Stimulated activated naive CD8-positive, alpha-beta T cell treated with anti-CD3 and anti-CD28 coated beads, Interleukin-15, Interleukin-2, amounts not matched to agents 100 ng/mL and 50 ng/mL, for 24 hours (primary cell): Measurements from ENCODE around the gene PCCA.
"Not testable (repeated sequence)": the region's sequence is repeated elsewhere in the genome, so short reads cannot be mapped to it uniquely, and the experiment has no call there.

Experiments
- H3K27ac Mint-ChIP-seq: one replicate; pipeline ENCODE4 v1.8.0; 2021; ENCODE audit warnings: mild to moderate bottlenecking, mixed read lengths
- H3K27me3 Mint-ChIP-seq: one replicate; pipeline ENCODE4 v1.8.0; 2021; ENCODE audit warnings: mixed read lengths
- H3K36me3 Mint-ChIP-seq: one replicate; pipeline ENCODE4 v1.8.0; 2021; ENCODE audit warnings: low read depth, mixed read lengths
- H3K4me1 Mint-ChIP-seq: one replicate; pipeline ENCODE4 v1.8.0; 2021; ENCODE audit warnings: low read depth, mixed read lengths
- H3K4me3 Mint-ChIP-seq: one replicate; pipeline ENCODE4 v1.8.0; 2021; ENCODE audit warnings: mild to moderate bottlenecking, mixed read lengths
- H3K9me3 Mint-ChIP-seq: one replicate; pipeline ENCODE4 v1.8.0; 2021; ENCODE audit warnings: mixed read lengths

The PCCA gene

DNA sequence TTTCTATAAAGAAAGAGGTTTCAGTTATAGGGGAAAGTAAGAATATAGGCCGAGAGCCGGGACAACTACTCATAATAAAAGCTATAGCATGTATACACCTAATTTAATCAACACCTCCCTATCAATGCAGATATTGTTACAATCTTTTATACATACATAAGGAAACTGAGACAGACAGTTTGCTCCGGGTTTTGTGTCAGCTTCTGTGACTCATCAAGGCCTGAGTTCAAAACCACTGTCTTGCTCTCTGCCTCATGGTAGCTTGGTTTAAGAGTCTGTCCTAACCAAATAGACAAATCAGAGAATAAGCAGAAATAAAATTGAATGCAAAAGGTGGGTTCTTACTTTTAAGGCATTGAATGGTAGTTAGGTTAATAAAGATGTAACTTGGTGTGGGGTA is 276.8 kb downstream of the PCCA start:
- H3K27ac Mint-ChIP-seq: no peak overlapping the region
- no peak overlapping the region for H3K4me3 Mint-ChIP-seq
- no peaks in the 10 kb centered on the region for H3K4me1 Mint-ChIP-seq
- no peaks in the 10 kb centered on the region for H3K27me3 Mint-ChIP-seq
- no peaks in the 10 kb centered on the region for H3K9me3 Mint-ChIP-seq
- peaks cover 16% of the 10 kb centered on the region for H3K36me3 Mint-ChIP-seq

DNA sequence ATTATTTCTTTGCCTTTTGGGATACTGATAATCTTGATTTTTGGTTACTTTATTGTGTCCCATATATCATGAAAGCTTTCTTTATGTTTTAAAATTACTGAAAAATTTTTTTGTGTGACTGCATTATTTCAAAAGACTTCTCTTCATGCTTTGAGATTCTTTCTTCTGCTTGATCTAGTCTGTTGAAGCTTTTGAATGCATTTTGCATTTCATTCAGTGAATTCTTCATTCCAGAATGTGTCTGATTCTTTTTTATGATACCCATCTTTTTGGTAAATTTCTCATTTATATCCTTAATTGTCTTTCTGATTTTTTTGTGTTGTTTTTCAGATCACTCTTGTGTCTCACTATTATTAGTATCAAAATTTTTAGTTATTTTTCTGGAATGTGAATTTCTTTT is 289.6 kb downstream of the PCCA start:
- Mint-ChIP-seq H3K27me3 (no peaks in the 10 kb centered on the region), H3K4me1 (no peaks in the 10 kb centered on the region), H3K36me3 (peaks cover 39% of the 10 kb centered on the region), H3K27ac (no peak overlapping the region), H3K9me3 (peaks cover 24% of the 10 kb centered on the region), H3K4me3 (no peak overlapping the region)

DNA sequence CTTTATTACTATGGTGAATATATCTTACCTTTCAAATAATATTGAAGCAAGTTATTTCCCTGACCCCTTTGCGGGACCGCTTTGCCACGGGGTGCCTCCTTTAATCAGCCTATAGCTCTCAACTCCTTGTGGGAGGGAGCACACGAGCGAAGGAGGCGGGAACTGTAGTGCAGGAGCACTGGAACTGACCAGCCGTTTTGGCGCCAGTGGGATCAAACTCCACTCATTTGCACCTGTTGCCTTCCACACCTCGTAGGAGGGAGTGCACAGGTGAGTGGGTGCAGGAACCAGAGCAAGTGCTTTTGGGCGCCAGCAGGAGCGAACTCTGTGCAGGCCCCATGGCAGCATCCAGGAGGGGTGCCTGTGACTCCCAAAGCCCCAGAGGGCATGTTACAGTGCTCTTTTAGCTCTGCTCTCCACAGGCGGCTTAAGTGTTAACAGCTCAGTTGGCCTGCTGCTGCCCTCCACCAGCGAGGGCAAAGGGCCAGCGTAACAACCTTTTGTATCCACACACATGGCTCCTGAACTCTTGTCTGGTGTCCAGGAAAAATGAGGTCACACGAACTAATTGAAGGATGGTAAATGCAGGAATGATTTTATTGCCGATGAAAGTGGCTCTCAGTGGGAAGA is 292.8 kb downstream of the PCCA start:
- peaks cover 27% of the 10 kb centered on the region for H3K36me3 Mint-ChIP-seq
- no peaks in the 10 kb centered on the region for H3K4me1 Mint-ChIP-seq
- H3K4me3 Mint-ChIP-seq: no peak overlapping the region
- peaks cover 17% of the 10 kb centered on the region for H3K9me3 Mint-ChIP-seq
- no peak overlapping the region for H3K27ac Mint-ChIP-seq
- H3K27me3 Mint-ChIP-seq: no peaks in the 10 kb centered on the region

DNA sequence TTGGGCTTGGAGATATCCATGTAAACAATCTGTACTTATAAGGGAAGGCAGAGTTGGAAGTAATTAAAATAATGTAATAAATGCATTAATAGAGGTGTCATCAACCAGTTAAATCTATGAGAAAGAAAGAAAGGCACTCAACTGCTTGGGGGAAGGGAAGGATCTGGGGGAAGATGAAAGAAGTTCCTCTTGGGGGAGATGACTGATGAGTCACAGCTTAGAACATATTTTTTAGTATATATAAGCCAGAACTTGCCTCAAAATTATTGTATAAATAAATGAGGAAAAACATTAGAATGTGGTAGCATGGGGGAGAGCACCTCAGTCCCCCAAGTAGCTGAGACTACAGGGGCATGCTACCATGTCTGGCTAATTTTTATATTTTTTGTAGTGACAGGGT is 293.9 kb downstream of the PCCA start:
- no peak overlapping the region for H3K27ac Mint-ChIP-seq
- H3K4me3 Mint-ChIP-seq: no peak overlapping the region
- H3K27me3 Mint-ChIP-seq: no peaks in the 10 kb centered on the region
- H3K9me3 Mint-ChIP-seq: peaks cover 16% of the 10 kb centered on the region
- H3K4me1 Mint-ChIP-seq: no peaks in the 10 kb centered on the region
- peaks cover 20% of the 10 kb centered on the region for H3K36me3 Mint-ChIP-seq

DNA sequence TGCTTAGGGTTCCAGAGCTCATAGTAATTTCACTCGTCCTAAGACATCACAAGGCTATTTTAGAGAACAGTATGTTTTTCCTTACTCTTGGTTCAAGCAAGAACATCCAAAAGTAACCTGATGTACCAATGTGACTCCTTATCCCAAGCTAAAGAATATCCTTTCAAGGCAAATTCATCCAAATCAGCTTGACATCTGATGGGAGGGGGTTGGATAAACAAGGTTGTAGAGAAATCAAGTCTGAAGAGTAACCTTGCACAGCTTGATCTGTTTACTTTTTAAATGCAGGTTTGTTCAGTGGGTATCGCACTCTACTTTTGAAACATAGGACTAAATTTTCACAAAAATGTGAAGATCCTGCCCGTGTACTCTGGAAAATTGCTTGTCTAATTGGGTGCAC is 298.5 kb downstream of the PCCA start:
- Mint-ChIP-seq H3K36me3 (peaks cover 4% of the 10 kb centered on the region), H3K9me3 (no peaks in the 10 kb centered on the region)

DNA sequence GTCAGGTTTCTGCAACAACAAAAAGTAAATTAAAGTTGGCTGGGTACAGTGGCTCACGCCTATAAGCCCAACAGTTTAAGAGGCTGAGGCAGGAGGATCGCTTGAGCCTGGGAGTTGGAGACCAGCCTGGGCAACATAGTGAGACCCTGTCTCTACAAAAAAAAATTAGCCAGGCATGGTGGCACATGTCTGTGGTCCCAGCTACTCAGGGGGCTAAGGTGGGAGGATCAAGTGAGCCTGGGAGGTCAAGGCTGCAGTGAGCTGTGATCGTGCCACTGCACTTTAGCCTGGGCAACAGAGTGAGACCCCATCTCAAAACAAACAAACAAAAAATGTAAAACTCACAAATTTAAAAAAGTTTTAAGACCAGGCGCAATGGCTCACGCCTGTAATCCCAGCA is 299.3 kb downstream of the PCCA start:
- not testable (repeated sequence) for H3K9me3 Mint-ChIP-seq
- H3K4me1 Mint-ChIP-seq: peaks cover 13% of the 10 kb centered on the region

More for the DNA sequence above, 298.5 kb downstream of the PCCA start:
- Mint-ChIP-seq H3K4me3 (no peak overlapping the region), H3K4me1 (peaks cover 6% of the 10 kb centered on the region), H3K27me3 (no peaks in the 10 kb centered on the region), H3K27ac (no peak overlapping the region)

DNA sequence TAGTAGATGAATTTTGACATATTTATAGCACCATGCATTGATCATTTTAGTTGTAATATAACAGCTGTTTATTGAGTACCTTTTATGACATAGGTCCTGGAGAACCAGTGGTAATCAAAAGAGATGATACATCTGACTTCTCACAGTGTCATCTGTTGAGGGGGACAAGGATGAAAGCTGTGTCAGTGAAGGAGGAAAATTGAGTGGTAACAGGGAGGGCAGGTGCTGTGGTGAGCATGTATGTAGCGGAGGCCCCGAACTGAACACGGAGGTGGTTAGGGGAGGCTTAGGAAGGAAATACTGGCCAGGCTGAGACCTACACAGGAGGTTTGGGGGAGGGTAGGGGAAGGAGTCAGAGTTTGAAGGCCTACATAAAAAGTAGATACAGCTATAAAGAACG is 300.0 kb downstream of the PCCA start:
- peaks cover 4% of the 10 kb centered on the region for H3K36me3 Mint-ChIP-seq
- no peak overlapping the region for H3K27ac Mint-ChIP-seq
- no peak overlapping the region for H3K4me3 Mint-ChIP-seq
- H3K4me1 Mint-ChIP-seq: peaks cover 21% of the 10 kb centered on the region
- H3K27me3 Mint-ChIP-seq: no peaks in the 10 kb centered on the region
- no peaks in the 10 kb centered on the region for H3K9me3 Mint-ChIP-seq

More for the DNA sequence above, 299.3 kb downstream of the PCCA start:
- not testable (repeated sequence) for H3K36me3 Mint-ChIP-seq, H3K4me3 Mint-ChIP-seq, H3K27me3 Mint-ChIP-seq, H3K27ac Mint-ChIP-seq

DNA sequence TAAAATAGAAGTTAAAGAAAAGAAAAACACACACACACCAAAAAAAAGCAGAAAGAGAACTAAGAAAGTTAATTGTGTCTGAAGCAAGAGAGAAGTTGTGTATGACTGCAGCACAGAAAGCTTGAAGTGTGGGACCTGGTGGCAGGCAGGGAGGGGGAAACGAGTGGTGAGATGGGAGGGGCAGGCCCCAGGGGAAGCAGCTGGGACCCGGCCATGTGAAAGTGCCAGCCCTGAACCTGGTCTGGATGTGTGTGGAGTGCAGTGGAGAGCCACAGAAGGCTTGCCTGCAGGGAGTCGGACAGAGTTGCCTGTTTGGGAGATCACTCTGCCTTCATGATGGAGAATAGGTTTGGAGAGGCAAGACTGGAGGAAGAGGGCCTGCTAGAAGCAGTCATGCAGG is 300.7 kb downstream of the PCCA start:
- Mint-ChIP-seq H3K27me3 (no peaks in the 10 kb centered on the region), H3K4me3 (no peak overlapping the region), H3K4me1 (peaks cover 27% of the 10 kb centered on the region), H3K9me3 (no peaks in the 10 kb centered on the region), H3K36me3 (peaks cover 4% of the 10 kb centered on the region), H3K27ac (no peak overlapping the region)

DNA sequence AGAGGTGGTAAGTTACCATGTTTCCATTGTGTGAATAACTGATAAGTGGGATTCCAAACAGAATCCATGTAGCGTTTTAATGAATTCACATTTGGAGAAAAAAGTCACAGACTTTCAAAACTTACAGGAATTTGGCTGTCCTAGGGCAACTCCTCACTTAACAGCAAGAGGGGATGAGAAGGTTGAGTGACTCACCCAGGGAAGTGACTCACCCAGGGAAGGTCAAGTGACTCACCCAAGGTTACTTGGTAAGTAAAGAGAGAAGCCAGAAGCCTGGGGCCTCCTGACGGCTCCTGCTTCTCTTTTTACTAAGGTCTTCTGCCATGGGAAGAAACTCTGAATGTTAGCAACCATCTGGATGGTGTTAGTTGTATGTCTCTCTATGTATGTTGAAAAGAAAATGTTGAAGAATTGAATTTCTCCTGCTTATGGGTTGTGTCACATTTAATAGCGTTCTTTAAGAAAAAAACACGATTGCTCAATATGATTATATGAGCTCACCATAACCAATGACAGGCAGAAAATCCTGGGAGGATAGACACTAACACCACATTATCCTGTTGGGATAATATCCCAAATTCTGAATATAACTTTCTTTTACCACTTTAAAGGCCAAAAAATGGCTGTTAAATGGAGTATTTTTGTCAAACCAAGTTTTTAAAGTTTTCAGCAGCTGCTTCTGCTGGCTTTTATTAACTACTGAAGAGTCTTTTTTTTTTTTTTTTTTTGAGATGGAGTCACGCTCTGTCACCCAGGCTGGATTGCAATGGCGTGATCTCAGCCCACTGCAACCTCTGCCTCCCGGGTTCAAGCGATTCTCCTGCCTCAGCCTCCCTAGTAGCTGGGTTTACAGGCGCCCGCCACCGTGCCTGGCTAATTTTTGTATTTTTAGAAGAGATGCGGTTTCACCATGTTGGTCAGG is 304.1 kb downstream of the PCCA start:
- Mint-ChIP-seq H3K36me3 (no peaks in the 10 kb centered on the region), H3K4me3 (no peak overlapping the region), H3K4me1 (peaks cover 30% of the 10 kb centered on the region), H3K27ac (no peak overlapping the region), H3K27me3 (no peaks in the 10 kb centered on the region), H3K9me3 (no peaks in the 10 kb centered on the region)

DNA sequence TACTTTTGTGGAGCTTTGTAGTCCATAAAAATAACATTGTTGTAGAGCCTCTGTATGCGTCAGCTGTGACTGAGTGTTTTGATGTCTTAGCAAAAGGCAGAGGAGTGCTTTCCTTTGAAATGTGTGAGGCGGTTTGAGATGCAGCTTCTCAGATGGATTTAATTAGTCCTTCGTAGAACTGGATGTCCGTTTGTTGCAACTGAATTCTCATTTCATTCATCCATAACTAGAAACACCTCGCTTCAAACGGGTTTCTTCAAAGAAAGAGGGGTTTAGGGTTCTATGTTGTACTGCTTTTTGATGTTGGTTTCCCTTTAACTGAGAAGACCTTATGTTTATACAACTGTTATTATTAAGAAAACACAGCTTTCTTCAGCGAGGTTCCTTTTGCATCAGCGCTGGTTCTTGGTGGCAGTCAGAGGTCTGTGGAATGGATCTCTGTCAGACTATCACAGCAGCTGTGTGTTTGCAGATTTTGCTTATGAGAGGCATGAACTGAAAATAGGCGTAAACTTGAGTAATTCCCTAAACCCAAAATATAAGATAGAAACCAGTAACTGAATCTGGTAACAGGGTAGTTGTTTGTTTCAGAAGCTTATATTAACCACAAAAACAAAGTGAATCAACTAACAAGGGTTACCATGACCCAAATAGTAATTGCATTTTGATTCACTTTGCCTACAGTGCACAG is 305.3 kb downstream of the PCCA start:
- H3K4me3 Mint-ChIP-seq: no peak overlapping the region
- no peaks in the 10 kb centered on the region for H3K27me3 Mint-ChIP-seq
- no peak overlapping the region for H3K27ac Mint-ChIP-seq
- H3K36me3 Mint-ChIP-seq: no peaks in the 10 kb centered on the region
- peaks cover 30% of the 10 kb centered on the region for H3K4me1 Mint-ChIP-seq
- H3K9me3 Mint-ChIP-seq: no peaks in the 10 kb centered on the region

DNA sequence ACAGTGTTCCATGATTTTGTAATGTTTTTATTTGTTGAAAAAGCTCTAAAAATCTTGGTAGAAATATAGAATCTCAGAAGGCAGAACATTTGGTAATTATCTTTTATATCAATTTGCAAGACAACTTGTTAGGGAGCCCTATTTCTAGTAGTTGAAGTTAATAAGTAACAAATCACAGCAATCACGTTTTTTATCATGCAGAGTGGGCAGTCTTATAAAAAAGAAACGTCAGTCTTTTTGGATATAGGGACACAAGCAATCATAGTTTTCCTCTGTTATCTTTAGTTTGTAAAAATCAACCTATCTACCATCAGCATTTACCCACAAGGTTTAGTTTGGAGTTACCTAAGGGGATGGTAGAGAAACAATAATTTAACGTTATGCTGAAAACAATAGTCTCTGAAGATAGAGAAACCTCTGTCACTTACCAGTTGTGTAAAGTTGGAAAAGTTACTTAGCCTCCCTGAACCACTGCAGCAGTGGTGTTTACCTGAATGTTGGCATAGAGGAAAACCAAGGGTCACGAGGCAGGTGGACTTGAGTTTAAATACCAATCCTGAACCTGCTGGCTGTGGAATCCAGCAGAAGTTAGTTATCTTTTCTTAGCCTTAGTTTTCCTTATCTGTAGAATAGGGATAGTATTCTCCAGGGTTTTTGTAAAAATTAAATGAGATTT is 306.9 kb downstream of the PCCA start:
- H3K27ac Mint-ChIP-seq: no peak overlapping the region
- no peaks in the 10 kb centered on the region for H3K9me3 Mint-ChIP-seq
- H3K4me1 Mint-ChIP-seq: peaks cover 30% of the 10 kb centered on the region
- no peaks in the 10 kb centered on the region for H3K27me3 Mint-ChIP-seq
- H3K36me3 Mint-ChIP-seq: peaks cover 14% of the 10 kb centered on the region
- H3K4me3 Mint-ChIP-seq: no peak overlapping the region

DNA sequence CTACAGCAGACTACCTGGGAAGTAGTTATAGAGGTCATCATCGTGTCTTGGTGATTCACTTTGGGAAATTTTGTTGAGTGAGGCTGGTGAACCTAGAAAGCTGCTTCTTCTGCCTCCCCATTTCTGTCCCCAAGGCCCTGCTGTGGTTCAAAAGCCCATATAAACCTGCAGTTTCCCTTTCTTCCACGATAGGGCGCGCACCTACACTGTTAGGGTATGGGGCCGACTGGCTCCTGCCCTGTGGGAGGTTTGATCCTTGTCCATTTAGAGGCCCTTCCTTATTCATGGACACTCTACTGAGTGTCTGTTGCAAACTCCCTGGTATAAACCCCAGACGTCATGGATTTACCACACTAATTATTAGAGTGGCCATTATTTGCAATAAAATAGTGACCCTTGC is 307.9 kb downstream of the PCCA start:
- Mint-ChIP-seq H3K9me3 (no peaks in the 10 kb centered on the region), H3K36me3 (peaks cover 19% of the 10 kb centered on the region)

DNA sequence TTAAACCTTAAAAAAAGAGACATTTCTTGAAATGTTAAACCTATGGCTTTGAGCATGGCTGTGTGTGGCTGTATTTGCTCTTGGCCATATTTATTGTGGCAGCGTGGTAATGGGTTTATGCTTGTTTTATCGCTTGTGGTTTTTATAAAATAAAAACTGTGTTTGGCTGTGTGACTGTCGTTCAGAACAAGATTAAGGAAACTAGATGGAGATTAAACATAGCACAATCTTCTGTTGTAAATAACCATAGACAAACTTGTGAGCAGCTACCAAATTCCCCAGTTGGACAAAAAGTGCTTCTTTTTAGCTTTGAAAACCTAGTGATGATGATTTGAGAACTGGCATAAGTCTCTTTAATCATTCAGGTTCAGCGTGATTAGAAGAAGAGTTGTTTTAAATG is 308.7 kb downstream of the PCCA start:
- Mint-ChIP-seq H3K36me3 (peaks cover 24% of the 10 kb centered on the region), H3K27ac (no peak overlapping the region), H3K9me3 (peaks cover 3% of the 10 kb centered on the region), H3K4me3 (no peak overlapping the region), H3K27me3 (no peaks in the 10 kb centered on the region), H3K4me1 (peaks cover 22% of the 10 kb centered on the region)

More for the DNA sequence above, 307.9 kb downstream of the PCCA start:
- no peaks in the 10 kb centered on the region for H3K27me3 Mint-ChIP-seq
- H3K27ac Mint-ChIP-seq: no peak overlapping the region
- peaks cover 30% of the 10 kb centered on the region for H3K4me1 Mint-ChIP-seq
- no peak overlapping the region for H3K4me3 Mint-ChIP-seq

DNA sequence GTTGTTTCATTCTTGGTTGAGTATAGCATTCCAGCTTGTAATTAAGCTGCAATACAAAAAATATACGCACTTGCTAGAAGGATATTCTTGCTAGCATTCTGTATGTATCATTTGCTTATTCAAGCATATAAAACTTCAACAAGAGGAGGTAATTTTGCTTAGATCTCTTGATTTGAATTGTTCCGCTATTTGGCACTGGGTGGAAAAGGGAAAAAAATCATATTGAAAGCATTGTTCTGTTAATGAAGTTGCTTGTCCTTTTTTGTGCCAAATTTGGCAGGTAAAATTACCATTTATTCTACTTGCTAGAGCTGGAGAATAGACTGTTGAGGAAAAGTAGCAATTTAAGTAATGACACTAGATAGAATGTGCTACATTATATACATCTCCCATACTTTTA is 309.5 kb downstream of the PCCA start:
- Mint-ChIP-seq H3K27me3 (no peaks in the 10 kb centered on the region), H3K27ac (no peak overlapping the region), H3K4me1 (peaks cover 15% of the 10 kb centered on the region), H3K9me3 (peaks cover 11% of the 10 kb centered on the region), H3K4me3 (no peak overlapping the region), H3K36me3 (peaks cover 32% of the 10 kb centered on the region)

DNA sequence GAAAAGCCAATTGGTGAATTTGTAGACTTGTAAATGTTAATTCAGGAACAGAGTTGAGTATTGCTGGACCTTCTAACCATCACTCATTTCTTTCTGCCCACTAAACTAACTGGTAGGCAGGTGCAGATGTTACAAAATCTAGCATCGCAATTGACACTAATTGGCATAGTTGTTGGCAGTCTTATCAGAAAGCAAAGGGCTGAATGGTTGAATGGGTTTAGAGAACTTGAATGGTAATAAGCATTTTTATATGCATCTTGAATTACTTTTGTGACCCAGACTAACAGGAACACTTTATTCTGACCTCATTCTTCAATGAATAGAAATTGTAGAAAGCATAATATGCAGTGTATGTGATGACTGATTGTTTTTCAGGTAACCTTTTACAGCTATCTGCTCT is 310.6 kb downstream of the PCCA start:
- no peaks in the 10 kb centered on the region for H3K27me3 Mint-ChIP-seq
- peaks cover 4% of the 10 kb centered on the region for H3K4me1 Mint-ChIP-seq
- no peak overlapping the region for H3K27ac Mint-ChIP-seq
- peaks cover 42% of the 10 kb centered on the region for H3K36me3 Mint-ChIP-seq
- H3K4me3 Mint-ChIP-seq: no peak overlapping the region
- H3K9me3 Mint-ChIP-seq: peaks cover 13% of the 10 kb centered on the region
